Neuronal stem cell (in vitro differentiated cells): ENCODE measurements around the gene CD247.

Experiments used
- DNase-seq: peaks from one replicate; pipeline ENCODE4 v3.0.0-alpha.2; 2013; ENCODE audit warnings: low spot score
- H2AFZ ChIP-seq: one replicate; pipeline ENCODE4 v1.6.1; 2013; ENCODE audit warnings: mild to moderate bottlenecking, low read length, inconsistent platforms
- H2AK5ac ChIP-seq: 2 replicates; pipeline ENCODE4 v1.6.1; 2013; ENCODE audit warnings: low read depth, mild to moderate bottlenecking, inconsistent platforms, low read length, moderate library complexity, mixed read lengths
- H2BK120ac ChIP-seq: 2 replicates; pipeline ENCODE4 v1.6.1; 2013; ENCODE audit warnings: low read depth, mild to moderate bottlenecking, inconsistent platforms, low read length, moderate library complexity, mixed read lengths
- H2BK12ac ChIP-seq: one replicate; pipeline ENCODE4 v1.6.1; 2013; ENCODE audit warnings: low read length, inconsistent platforms
- H2BK15ac ChIP-seq: 2 replicates; pipeline ENCODE4 v1.6.1; 2013; ENCODE audit warnings: mild to moderate bottlenecking, low read length, inconsistent platforms, mixed read lengths
- H2BK5ac ChIP-seq: one replicate; pipeline ENCODE4 v1.6.1; 2013; ENCODE audit warnings: inconsistent platforms, mild to moderate bottlenecking, low read length, moderate library complexity
- H3K14ac ChIP-seq: one replicate; pipeline ENCODE4 v1.6.1; 2013; ENCODE audit warnings: low read length, inconsistent platforms
- H3K18ac ChIP-seq: 2 replicates; pipeline ENCODE4 v1.6.1; 2013; ENCODE audit warnings: low read length, inconsistent platforms
- H3K23ac ChIP-seq: 2 replicates; pipeline ENCODE4 v1.6.1; 2013; ENCODE audit warnings: low read depth, mild to moderate bottlenecking, mixed read lengths, low read length, inconsistent platforms; ENCODE audit not compliant: poor library complexity
- H3K27ac ChIP-seq: replicated peaks from 3 replicates; pipeline ENCODE4 v1.5.1; 2013; ENCODE audit warnings: low read length, inconsistent platforms
- H3K27me3 ChIP-seq, 3 experiments: 2 replicates each; pipeline ENCODE4 v1.6.1; 2013; ENCODE audit warnings: low read length in 3 of 3, mild to moderate bottlenecking in 2 of 3, inconsistent platforms in 1 of 3, low read depth in 1 of 3, mixed read lengths in 1 of 3, moderate library complexity in 1 of 3; ENCODE audit not compliant: control insufficient read depth in 3 of 3, insufficient read depth in 3 of 3
- H3K36me3 ChIP-seq, 2 donors: replicated peaks in 1 of 2; 2 replicates each; pipeline ENCODE4 v1.6.1; 2013; ENCODE audit warnings: low read length in 2 of 2; ENCODE audit not compliant: control insufficient read depth in 2 of 2, insufficient read depth in 2 of 2
- H3K4ac ChIP-seq: 2 replicates; pipeline ENCODE4 v1.6.1; 2013; ENCODE audit warnings: inconsistent platforms, mild to moderate bottlenecking, low read length, moderate library complexity
- H3K4me1 ChIP-seq, 2 donors: 1 replicate in 1 of 2; 2 replicates in 1 of 2; pipeline ENCODE4 v1.6.1; 2013; ENCODE audit warnings: low read length in 2 of 2, low read depth in 1 of 2; ENCODE audit not compliant: control insufficient read depth in 2 of 2, insufficient read depth in 1 of 2
- H3K4me2 ChIP-seq: one replicate; pipeline ENCODE4 v1.6.1; 2013; ENCODE audit warnings: mild to moderate bottlenecking, low read length, inconsistent platforms; ENCODE audit not compliant: insufficient read depth, poor library complexity, severe bottlenecking
- H3K4me3 ChIP-seq, 2 donors: 2 replicates each; pipeline ENCODE4 v1.5.1; 2013; ENCODE audit warnings: low read length in 2 of 2, mild to moderate bottlenecking in 2 of 2, inconsistent platforms in 1 of 2, moderate library complexity in 1 of 2
- H3K79me1 ChIP-seq: one replicate; pipeline ENCODE4 v1.6.1; 2013; ENCODE audit warnings: low read depth, mild to moderate bottlenecking, inconsistent platforms, low read length, moderate library complexity
- H3K9ac ChIP-seq: one replicate; pipeline ENCODE4 v1.6.1; 2013; ENCODE audit warnings: mild to moderate bottlenecking, low read depth, low read length, inconsistent platforms; ENCODE audit not compliant: poor library complexity
- H3K9me3 ChIP-seq, 2 donors: replicated peaks in 1 of 2; 2 replicates each; pipeline versions ENCODE3 to v1.6.1; 2013; ENCODE audit warnings: low read length in 2 of 2, mild to moderate bottlenecking in 2 of 2, inconsistent platforms in 1 of 2, low read depth in 1 of 2, mixed read lengths in 1 of 2, moderate library complexity in 1 of 2; ENCODE audit not compliant: control insufficient read depth in 2 of 2, insufficient read depth in 1 of 2
- H4K8ac ChIP-seq: one replicate; pipeline ENCODE4 v1.6.1; 2013; ENCODE audit warnings: low read depth, mild to moderate bottlenecking, inconsistent platforms, low read length, moderate library complexity
- H4K91ac ChIP-seq: one replicate; pipeline ENCODE4 v1.6.1; 2013; ENCODE audit warnings: low read length, low read depth, mild to moderate bottlenecking, inconsistent platforms; ENCODE audit not compliant: poor library complexity
- WGBS, 2 donors: extraction: QIAGEN DNeasy Blood & Tissue Kit; methylation state at CpG; one replicate each; pipeline ENCODE4 v1.1.7; 2013; ENCODE audit warnings: missing lambda C conversion rate in 2 of 2, mixed read lengths in 1 of 2; ENCODE audit not compliant: insufficient read length in 2 of 2, insufficient replicate concordance in 1 of 2; ENCODE audit errors: extremely low coverage in 2 of 2; 5-methylcytosine and 5-hydroxymethylcytosine counted together

The CD247 gene

DNA sequence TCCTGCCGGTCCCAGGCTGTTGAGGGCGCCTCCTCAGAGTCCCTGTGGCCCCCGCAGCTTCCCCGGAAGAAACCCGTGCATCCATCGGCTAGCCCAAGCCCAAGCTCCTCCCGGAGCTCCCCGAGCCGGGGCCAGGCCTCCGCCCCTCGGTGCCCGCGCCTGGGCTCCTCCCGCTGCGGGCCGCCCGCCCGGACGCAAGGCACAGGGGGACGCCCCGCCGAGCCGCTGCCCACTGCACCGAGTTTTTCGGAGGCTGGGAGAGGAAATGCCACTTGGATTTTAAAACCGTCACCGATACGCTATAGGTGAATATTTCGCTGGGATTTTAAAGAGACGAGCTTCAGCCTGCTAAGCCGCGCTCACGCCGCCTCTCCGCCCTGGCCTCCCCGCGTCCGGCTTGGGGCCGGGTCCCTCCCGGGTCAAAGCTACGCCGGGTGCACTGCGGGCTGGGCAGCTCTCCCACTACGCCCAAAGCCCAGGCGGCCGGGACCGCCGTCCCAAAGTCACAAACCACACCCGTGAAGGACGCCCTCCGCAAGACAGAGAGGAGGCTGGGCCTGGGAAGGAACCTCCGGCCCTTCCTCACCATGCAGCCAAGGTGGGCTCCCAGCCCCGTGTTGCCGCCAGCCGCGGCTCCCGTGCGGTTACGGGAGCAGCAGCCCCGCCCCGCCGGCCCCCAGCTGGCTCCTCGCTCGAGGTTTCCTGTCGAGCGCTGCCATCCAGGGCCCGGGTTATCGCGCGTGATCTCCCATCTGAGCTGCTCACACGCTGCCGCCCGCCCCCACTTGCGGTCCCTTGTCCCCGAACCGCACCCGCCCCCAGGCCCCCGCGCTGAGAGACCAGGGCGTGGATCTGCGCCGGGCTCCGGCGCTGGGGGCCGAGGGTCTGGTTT, 63.2 kb downstream of the CD247 start:
- Histone ChIP-seq H3K9ac (peak overlapping the region; percentile 93), H4K91ac (no peak overlapping the region), H3K36me3 (no peaks in the 10 kb centered on the region), H2AK5ac (no peak overlapping the region), H3K14ac (peak overlapping the region; percentile 84), H3K23ac (peak overlapping the region; percentile 56), H2AFZ (peak overlapping the region; percentile 57), H3K4ac (no peak overlapping the region), H3K79me1 (no peaks in the 10 kb centered on the region), H3K27me3 (no peaks in the 10 kb centered on the region), H3K27ac (no peak overlapping the region), H2BK5ac (peak overlapping the region; percentile 66), H3K4me1 (peaks cover 9 to 10% of the 10 kb centered on the region in 2 donors), H3K18ac (peak overlapping the region; percentile 98), H3K9me3 (no peaks in the 10 kb centered on the region), H2BK15ac (peak overlapping the region; percentile 95), H2BK12ac (peak overlapping the region; percentile 98), H3K4me3 (peak overlapping the region; percentile 18 to 81), H2BK120ac (peak overlapping the region; percentile 73), H4K8ac (peak overlapping the region; percentile 96), H3K4me2 (peak overlapping the region; percentile 99)
- no CpG with 5 or more reads among the region's 85 CpGs for WGBS, 2 donors
- peak; percentile 44 for DNase-seq

DNA sequence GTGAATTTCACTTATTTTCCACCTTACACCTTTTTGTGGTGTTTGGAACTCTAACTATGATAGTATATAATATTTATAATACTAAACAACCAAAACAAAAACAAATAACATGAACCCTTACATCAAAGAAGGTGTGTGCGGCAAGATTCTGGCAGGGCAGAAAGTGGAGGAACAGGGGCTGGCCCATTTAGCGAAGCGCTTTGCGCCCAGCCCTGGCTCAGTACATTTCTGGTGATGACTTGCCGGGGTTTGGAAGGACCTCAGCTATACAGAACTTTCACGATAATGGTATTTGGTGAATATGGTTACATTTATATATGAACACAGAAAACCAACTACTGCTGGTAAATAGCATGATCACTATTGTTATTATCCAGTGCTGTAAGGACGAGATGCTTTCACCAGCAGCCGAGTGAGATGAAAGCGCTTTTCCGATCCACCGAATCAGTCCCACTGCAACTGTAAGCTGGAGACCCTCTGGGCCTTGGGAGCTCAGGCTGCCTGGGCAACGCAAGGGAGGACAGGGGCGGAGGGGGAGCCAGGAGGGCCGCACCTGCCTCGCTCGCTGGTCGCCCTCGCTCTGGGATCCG, 63.9 kb downstream of the CD247 start:
- H2AK5ac ChIP-seq: no peak overlapping the region
- H3K9me3 ChIP-seq: no peaks in the 10 kb centered on the region
- peak overlapping the region; percentile 57 for H2AFZ ChIP-seq
- H3K27me3 ChIP-seq: no peaks in the 10 kb centered on the region
- no peak overlapping the region for H4K91ac ChIP-seq
- H2BK5ac ChIP-seq: no peak overlapping the region
- peak overlapping the region; percentile 99 for H3K4me2 ChIP-seq
- DNase-seq: no peak
- H3K9ac ChIP-seq: peak overlapping the region; percentile 93
- no peaks in the 10 kb centered on the region for H3K79me1 ChIP-seq
- H3K23ac ChIP-seq: peak overlapping the region; percentile 56
- H3K14ac ChIP-seq: no peak overlapping the region
- no CpG with 5 or more reads among the region's 19 CpGs for WGBS, 2 donors
- H4K8ac ChIP-seq: no peak overlapping the region
- H3K4me3 ChIP-seq: peak overlapping the region; percentile 8 to 81
- H3K18ac ChIP-seq: peak overlapping the region; percentile 98
- H3K27ac ChIP-seq: no peak overlapping the region
- H2BK12ac ChIP-seq: peak overlapping the region; percentile 98
- peaks cover 9 to 10% of the 10 kb centered on the region in 2 donors for H3K4me1 ChIP-seq
- H3K36me3 ChIP-seq: no peaks in the 10 kb centered on the region
- no peak overlapping the region for H3K4ac ChIP-seq
- peak overlapping the region; percentile 95 for H2BK15ac ChIP-seq
- peak overlapping the region; percentile 73 for H2BK120ac ChIP-seq

DNA sequence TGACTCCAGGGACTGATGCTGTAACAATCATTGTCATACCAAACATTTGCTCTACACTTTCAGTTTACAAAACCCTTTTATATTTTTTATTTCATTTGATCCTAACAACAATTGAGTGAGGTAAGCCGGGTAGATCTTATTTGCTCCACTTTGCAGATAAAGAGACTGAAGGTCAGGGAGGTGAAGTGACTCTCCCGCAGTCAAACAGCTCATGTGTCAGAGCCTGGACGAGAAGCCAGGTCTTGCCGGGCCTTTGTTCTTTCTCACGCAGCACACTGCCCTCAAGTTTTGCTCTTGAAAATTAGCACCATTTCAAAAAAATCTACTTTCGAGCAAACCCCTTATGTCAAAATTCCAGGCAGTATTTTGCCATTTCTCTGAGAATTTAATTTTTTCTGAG, 65.2 kb downstream of the CD247 start:
- Histone ChIP-seq H2AFZ (no peak overlapping the region), H3K27me3 (no peaks in the 10 kb centered on the region), H3K4me3 (no peak overlapping the region), H4K91ac (no peak overlapping the region), H3K4me1 (peaks cover 9 to 10% of the 10 kb centered on the region in 2 donors), H3K9me3 (no peaks in the 10 kb centered on the region), H3K79me1 (no peaks in the 10 kb centered on the region), H2BK15ac (no peak overlapping the region), H3K9ac (no peak overlapping the region), H3K4me2 (no peak overlapping the region), H3K27ac (no peak overlapping the region), H3K23ac (no peak overlapping the region), H3K14ac (no peak overlapping the region), H2BK120ac (no peak overlapping the region), H2AK5ac (no peak overlapping the region), H2BK5ac (no peak overlapping the region), H3K18ac (no peak overlapping the region), H3K4ac (no peak overlapping the region), H2BK12ac (no peak overlapping the region), H3K36me3 (no peaks in the 10 kb centered on the region), H4K8ac (no peak overlapping the region)
- no CpG with 5 or more reads among the region's 6 CpGs for WGBS, 2 donors
- DNase-seq: no peak

DNA sequence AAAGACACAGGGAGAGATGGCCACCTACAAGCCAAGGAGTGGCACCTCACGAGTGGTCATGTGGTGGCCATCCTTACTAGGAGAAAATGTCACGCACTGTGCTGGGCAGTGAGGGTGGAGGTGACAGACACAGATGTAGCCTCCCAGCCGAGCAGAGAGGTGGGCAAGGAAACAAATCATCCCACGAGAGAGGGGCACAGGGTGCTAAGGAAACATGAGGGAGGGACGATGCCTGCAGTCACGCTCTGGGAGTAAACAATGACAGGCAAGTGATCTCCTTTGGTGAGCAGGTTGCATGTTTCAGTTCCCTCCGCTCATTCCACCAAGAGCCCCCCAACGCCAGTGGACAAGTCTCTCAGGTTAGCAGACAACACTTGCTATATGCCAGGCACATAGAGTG, 65.8 kb downstream of the CD247 start:
- Histone ChIP-seq H3K79me1 (no peaks in the 10 kb centered on the region), H3K4me2 (no peak overlapping the region), H3K4me1 (peaks cover 10 to 11% of the 10 kb centered on the region in 2 donors)

More for the DNA sequence above, 65.8 kb downstream of the CD247 start:
- Histone ChIP-seq H2BK12ac (peak overlapping the region; percentile 16), H2BK15ac (no peak overlapping the region), H2BK5ac (no peak overlapping the region), H3K27ac (no peak overlapping the region), H3K23ac (peak overlapping the region; percentile 38), H3K27me3 (no peaks in the 10 kb centered on the region), H2AFZ (peak overlapping the region; percentile 60), H3K9me3 (no peaks in the 10 kb centered on the region), H4K8ac (no peak overlapping the region), H3K4ac (no peak overlapping the region), H2BK120ac (no peak overlapping the region), H3K4me3 (no peak overlapping the region), H3K18ac (peak overlapping the region; percentile 38), H4K91ac (no peak overlapping the region), H2AK5ac (no peak overlapping the region), H3K14ac (no peak overlapping the region), H3K9ac (no peak overlapping the region), H3K36me3 (no peaks in the 10 kb centered on the region)
- no peak for DNase-seq
- WGBS, 2 donors: no CpG with 5 or more reads among the region's 8 CpGs
